NCI-H82 treated with DMSO at 0.1 percent for 48 hours (cell line): ENCODE data around the gene FETUB.
"Not testable (repeated sequence)": the region's sequence is repeated elsewhere in the genome, so short reads cannot be mapped to it uniquely, and the experiment has no call there.

Experiments used
- DNase-seq: peaks from one replicate; lab custom pipeline; 2025; ENCODE audit not compliant: unreplicated experiment; lab: John Stamatoyannopoulos, UW

The FETUB gene

DNA sequence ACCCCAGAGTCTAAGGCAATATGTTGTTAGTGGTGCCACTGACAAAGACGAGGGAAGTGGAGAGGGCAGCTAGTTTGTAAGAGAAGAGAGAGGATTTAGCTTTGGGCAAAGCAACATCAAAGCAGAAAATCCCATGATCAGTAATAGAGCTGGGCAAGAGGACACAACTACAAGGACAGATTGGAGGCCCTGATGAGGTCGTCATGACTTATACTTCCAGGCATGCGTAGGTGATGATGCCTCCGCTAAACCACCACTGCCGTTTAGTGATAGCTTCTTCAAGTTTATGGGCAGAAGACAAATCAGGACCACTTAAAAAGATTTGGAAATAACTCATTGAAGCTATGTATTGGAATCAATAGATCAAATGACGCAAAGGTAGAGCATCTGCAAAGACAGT is 28.2 kb downstream of the FETUB start:
- no peak for DNase-seq

DNA sequence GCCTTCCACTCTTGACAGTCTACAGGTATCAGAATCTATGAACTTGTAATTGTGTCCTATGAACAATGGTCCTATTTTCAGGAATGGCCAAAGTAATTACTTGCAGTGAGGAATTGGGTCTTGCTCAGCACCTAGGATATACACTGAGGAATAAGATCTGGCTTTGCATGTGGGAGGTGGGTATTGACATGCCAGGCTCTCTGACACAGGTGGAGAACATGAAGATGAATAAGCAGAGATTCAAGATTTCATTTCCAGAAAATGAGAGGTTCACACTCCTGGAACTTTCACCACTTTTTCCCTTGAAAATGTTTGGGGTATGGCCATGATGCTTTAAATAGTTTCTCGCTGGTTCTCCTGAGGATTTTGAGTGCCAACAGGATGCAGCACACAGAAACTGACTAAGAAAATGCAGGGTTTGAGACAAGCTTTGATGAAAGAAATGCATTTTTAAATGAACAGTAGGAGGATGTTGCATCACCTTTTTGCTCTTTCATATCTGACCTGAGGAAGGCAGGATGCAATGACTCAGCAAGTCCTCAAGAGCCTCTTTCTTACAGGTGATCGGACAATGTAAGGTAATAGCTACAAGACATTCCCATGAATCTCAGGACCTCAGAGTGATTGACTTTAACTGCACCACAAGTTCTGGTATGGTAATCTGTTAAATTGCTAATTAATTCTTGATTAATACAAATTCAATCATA is 29.3 kb downstream of the FETUB start:
- no peak for DNase-seq

DNA sequence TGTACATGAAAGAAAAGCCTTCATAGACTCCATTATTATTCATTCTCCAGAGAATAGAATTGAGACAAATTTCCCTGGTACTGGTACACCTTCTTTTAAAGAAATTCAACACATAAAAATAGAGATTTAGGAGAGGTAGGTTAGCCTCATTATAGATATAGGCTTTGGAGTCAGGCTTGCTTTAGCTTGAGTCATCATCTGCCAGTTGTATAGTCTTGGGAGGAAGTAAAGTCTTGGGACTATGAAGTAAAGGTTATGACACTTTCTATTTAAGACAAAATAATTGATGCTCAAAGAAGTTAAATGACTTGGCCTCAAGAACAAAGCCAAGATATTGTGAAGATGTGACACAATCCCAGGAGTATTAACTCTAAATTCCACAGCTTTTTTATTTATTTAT is 30.0 kb downstream of the FETUB start:
- DNase-seq = no peak

DNA sequence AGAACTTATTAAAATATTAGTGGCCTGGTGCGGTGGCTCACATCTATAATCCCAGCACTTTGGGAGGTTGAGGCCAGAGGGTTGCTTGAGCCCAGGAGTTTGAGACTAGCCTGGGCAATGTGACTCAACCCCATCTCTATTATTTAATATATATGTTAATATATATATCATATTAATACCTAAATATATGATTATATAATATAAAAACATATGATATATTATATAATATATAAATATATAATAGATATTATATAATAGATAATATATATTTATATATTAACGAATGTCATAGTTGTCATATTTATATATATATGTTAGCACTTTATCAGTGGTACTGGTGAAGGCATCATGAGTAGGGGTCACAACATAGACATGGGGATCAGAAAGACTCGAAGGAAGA is 30.9 kb downstream of the FETUB start:
- DNase-seq = no peak

DNA sequence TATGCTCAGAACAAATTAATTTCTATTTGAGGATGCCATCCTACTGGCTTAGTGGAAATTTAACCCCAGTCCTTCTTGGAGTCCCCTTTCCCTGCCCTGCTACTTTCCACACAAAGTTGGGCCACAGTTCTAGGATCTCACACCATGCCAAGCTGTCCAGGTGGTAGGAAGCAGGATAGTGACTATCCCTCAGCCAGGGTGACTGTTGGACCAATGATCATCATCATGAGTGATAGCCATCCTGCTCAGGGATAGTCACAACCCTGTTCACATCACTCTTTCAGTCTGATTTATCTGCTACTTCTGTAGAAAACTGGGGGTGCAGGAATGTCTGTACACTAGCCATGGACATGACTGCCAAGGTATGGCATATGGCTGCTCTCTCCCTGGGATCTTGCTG is 38.4 kb downstream of the FETUB start:
- DNase-seq = no peak

DNA sequence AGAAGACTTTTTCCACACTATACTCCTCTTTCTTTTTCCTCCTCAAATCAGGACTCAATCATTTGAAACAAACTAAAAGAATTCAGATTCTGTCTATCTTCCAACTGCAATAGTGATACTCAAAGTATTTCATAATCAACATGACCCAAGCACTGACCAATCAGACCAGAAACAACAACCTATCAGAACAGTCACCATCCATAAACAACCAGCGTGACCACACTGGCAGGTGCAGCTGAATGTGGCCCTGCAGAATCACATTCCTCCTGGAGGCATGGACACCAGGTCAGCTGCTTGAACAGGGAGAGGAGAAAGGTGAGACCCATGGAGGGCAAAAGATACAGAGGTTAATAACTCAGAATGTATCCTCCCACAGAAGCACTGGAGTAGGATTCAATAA is 39.0 kb downstream of the FETUB start:
- DNase-seq = no peak

DNA sequence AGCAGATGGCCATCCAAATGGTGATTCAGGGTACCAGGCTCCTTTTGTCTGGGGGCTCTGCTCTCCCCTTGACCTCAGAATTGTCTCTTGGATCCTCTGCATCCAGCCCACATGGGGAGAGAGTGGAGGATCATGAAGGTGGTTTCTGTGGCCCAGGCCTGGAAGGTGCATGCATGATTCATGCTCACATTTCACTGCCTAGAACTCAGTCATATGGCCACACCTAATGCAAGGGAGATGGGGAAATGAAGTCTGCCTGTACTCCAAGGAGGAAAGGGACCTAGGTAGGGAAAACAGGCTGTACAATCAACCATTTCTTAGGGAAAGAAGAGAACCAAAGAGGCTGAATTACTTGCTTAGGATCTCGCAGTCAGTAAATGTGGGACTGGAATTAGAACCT is 40.7 kb downstream of the FETUB start:
- DNase-seq = no peak

DNA sequence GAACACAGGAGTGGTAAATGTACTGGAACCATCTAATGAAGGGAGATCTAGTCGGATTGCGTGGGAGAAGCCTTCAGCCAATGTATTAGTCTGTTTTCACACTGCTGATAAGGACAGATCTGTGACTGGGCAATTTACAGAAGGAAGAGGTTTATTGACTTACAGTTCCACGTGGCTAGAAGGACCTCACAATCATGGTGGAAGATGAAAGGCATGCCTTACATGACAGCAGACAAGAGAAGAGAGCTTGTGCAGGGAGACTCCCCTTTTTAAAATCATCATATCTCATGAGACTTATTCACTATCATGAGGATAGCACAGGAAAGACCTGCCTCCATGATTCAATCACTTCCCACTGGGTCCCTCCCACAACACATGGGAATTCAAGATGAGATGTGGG is 42.6 kb downstream of the FETUB start:
- DNase-seq = no peak

DNA sequence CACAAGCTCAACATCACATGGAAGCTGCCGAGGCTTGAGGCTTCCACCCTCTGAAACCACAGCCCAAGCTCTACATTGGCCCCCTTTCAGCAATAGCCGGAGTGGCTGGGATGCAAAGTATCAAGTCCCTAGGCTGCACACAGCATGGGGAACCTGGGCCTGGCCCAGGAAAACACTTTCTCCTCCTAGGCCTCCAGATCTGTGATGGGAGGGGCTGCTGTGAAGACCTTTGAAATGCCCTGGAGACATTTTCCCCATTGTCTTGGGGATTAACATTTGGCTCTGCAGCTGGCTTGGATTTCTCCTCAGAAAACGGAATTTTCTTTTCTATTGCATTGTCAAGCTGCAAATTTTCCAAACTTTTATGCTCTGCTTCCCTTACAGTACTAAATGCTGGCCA is 43.8 kb downstream of the FETUB start:
- DNase-seq = no peak

DNA sequence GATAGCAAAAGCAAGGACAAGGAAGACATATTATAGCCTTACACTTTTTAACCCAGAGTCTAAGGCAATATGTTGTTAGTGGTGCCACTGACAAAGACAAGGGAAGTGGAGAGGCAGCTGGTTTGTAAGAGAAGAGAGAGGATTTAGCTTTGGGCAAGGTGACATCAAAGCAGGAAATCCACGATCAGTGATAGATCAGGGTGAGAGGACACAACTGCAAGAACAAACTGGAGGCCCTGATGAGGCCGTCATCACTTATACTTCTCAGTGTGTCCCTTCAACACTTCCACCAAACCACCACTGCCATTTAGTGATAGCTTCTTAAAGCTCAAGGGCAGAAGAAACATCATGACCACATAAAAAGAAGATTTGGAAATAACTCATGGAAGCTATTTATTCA is 46.3 kb downstream of the FETUB start:
- not testable (repeated sequence) for DNase-seq

DNA sequence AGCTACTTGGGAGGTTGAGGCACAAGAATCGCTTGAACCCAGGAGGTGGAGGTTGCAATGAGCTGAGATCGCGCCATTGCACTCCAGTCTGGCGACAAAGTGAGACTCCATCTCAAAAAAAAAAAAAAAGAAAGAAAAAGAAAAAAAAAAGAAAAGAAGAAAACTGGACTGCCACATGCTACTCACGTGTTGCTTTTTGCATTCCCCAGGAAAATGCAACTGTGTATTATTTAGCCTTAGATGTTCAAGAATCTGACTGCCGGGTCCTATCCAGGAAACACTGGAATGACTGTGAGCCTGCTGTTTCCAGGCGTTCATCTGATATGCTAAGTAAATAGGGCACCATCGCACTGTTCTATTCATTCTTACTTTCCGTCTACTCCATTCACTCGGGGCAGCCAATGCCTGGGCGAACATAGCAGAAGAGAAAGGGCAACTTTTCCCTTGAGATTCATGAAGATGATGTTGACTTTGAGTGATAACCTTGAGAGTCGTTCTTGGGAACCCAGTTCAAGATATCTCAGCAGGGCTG is 47.0 kb downstream of the FETUB start:
- DNase-seq = no peak

DNA sequence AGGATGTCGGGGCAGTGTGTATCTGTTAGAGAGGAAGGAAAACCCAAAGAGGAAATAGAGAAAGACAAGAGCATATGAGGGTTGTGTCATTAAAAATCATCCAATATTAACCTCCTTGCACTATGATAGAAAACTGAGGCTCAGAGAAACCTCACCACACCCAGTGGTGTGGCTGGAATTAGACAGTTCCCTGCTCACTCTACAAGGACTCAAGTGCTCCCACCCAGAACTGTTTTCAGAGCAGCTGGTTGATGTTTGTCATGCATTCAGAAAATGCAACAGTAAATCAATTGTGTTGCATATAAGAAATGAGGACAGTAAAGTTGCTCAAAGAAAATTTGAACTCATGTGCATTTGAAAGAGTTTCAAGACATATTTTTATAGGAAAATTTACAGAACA is 50.1 kb downstream of the FETUB start:
- not testable (repeated sequence) for DNase-seq

DNA sequence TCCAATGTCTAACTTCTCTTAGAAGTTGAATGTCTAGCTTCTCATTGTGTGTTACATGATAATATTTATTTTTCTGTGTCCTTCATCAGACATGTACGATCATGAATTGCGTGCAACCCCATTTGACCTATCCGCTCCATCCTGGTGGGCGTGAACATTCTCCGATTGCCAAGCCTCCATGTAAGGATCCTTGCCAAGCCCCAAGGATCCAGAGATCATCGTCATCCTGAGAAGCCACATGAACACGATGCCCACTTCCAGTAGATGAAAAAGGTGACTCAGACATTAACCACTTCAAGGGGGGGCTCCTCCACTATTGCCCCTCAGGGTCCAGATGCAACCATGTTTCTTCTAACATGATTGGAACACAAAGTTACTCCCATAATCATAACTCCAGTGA is 51.5 kb downstream of the FETUB start:
- no peak for DNase-seq

DNA sequence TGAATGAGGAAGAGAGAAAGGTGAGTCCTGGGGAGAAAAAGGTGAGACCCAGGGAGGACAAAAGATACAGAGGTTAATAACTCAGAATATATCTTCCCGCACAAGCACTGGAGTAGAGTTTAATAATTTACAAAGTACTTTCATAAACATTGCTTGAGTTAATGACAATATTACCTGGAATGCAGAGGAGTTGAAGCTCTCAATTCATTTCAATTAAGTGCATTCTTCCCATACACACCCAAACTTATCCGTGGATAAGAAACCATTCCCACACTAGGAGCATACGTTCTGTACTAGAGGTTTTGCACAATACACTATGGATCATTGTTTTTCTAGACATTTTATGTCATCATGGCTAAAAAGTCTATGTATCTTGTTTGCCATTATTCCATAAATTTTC is 53.6 kb downstream of the FETUB start:
- DNase-seq = no peak

DNA sequence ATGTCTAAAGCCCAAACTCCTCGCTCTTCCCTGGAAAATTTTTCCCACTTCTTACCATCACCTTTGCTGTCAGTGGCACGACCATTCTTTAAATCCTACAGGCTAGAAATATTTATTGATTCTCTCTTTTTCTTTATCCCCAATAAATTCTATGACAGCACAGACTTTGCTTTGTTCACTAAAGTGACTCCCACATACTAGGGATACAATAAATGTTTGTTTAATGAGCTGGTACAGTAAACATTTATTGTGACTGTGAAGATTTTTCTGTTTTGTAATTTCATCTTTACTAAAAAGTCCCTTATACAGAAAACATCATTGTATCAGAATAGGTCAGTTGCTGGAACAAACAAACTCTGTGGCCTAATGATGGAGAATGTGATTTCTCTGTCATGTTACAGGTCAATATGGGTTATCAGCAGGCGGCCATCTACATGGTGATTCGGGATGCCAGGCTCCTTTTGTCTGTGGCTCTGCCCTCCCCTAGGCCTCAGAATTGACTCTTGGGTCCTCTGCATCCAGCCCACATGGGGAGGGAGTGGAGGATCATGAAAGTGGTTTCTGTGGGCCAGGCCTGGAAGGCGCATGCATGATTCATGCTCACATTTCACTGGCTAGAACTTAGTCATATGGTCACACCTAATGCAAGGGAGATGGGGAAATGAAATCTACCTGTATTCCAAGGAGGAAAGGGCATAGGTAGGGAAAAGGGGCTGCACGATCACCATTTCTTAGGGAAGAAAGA is 54.3 kb downstream of the FETUB start:
- DNase-seq = no peak

DNA sequence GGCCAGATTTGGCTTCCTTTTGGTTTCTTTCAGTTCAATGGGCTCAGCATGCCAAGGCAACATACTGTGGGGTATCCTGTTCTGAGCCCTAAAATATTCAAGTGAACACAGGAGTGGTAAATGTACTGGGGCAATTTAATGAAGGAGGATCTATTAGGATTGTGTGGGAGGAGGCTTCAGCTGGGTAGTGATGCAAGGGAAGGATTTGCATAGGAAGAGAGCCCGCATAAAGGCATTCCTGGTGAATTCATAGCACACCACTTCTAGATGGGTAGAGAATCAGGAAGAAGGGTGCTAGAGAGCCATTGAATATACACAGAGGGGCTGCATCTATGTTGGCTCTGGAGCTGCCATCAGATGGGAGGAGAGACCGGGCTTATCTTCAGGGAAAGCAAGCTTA is 56.3 kb downstream of the FETUB start:
- DNase-seq = no peak

DNA sequence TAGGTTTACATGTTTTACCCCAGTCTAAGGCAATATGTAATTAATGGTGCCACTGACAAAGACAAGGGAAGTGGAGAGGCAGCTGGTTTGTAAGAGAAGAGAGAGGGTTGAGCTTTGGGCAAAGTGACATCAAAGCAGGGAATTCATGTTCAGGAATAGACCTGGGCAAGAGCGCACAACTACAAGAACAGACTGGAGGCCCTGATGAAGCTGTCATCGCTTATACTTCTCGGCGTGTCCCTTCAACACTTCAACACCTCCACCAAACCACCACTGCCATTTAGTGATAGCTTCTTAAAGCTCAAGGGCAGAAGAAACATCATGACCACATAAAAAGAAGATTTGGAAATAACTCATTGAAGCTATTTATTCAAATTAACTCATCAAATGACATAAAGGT is 57.3 kb downstream of the FETUB start:
- DNase-seq = no peak

DNA sequence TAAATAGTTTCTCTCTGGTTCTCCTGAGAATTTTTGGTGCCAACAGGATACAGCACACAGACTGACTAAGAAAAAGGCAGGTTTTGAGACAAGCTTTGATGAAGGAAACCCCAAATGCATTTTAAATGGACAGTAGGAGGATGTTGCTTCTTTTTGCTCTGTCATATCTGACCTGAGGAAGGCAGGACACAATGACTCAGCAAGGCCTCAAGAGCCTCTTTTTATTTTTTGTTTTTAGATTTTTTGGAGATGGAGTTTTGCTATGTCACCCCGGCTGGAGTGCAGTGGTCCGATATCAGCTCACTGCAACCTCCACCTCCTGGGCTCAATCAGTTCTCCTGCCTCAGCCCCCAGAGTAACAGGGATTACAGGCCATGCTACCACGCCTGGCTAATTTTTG is 60.1 kb downstream of the FETUB start:
- DNase-seq = no peak

DNA sequence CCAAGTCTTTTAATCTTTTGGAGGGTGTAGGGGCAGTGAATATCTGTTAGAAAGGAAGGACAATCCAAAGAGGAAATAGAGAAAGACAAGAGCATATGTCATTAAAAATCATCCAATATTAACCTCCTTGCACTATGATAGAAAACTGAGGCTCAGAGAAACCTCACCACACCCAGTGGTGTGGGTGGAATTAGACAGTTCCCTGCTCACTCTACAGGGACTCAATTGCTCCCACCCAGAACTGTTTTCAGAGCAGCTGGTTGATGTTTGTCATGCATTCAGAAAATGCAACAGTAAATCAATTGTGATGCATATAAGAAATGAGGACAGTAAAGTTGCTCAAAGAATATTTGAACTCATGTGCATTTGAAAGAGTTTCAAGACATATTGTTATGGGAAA is 62.3 kb downstream of the FETUB start:
- DNase-seq = not testable (repeated sequence)
